ENCODE results near the gene SPOCK2. TPM values are rescaled to one million over a fixed set of nuclear protein-coding genes. Genes with fewer than 3 reads are reported as not detected.

SPOCK2 gene
- total RNA-seq, 4 donors from 2014 or later: 3.4 to 6.7 (median 5.3) TPM

- intact Hi-C loops (cut with DNase I; ENCODE audit: low total_unique reads): loop anchor here (2.0 kb wide), 1 partner anchor 210 kb away; no protein-coding TSS in a partner anchor
- ATAC-seq (peak in 1 of 2 donors; percentile 24), DNase-seq (no peak)
- in situ Hi-C loops (cut with MboI; ENCODE audit: low sequenced_read_pairs in 4 of 4): loop anchor here in 1 of 4 donors (25.0 kb wide), 1 partner anchor 211 kb away; no protein-coding TSS in a partner anchor
- Histone ChIP-seq H3K27me3 (no peaks in the 10 kb centered on the region), H3K4me3 (no peak overlapping the region), H3K4me1 (peaks cover 0 to 7% of the 10 kb centered on the region in 2 donors), H3K9me3 (no peaks in the 10 kb centered on the region), H3K36me3 (no peaks in the 10 kb centered on the region), H3K27ac (no peak overlapping the region)
- TF ChIP-seq CTCF (IDR thresholded peaks at IDR 0.05 in 4 of 5, conservative IDR thresholded peaks at IDR 0.05 in 1 of 5) (peak; percentile 28 to 47 (median 46)), POLR2A (IDR thresholded peaks at IDR 0.05) (no peak)
These were observed 38.0 kb upstream of the SPOCK2 start for GRCh38 chr10:72126184-72126871.

GRCh38 chr10:72124989-72125388, 36.6 kb upstream of the SPOCK2 start:
- Histone ChIP-seq H3K9me3 (no peaks in the 10 kb centered on the region), H3K36me3 (no peaks in the 10 kb centered on the region), H3K27ac (no peak overlapping the region), H3K27me3 (no peaks in the 10 kb centered on the region), H3K4me1 (peaks cover 0 to 7% of the 10 kb centered on the region in 2 donors), H3K4me3 (no peak overlapping the region)
- no peak for TF ChIP-seq CTCF (IDR thresholded peaks at IDR 0.05 in 4 of 5, conservative IDR thresholded peaks at IDR 0.05 in 1 of 5)
- no peak for TF ChIP-seq POLR2A (IDR thresholded peaks at IDR 0.05)
- no peak for ATAC-seq
- intact Hi-C loops (cut with DNase I; ENCODE audit: low total_unique reads): no loop called here
- no peak for DNase-seq
- in situ Hi-C loops (cut with MboI; ENCODE audit: low sequenced_read_pairs in 4 of 4): loop anchor here in 1 of 4 donors (25.0 kb wide), 1 partner anchor 212 kb away; no protein-coding TSS in a partner anchor

GRCh38 chr10:72124381-72124780, 36.0 kb upstream of the SPOCK2 start:
- no peaks in the 10 kb centered on the region for H3K9me3 ChIP-seq
- no peak overlapping the region for H3K4me3 ChIP-seq
- TF ChIP-seq CTCF (IDR thresholded peaks at IDR 0.05 in 4 of 5, conservative IDR thresholded peaks at IDR 0.05 in 1 of 5): no peak
- TF ChIP-seq POLR2A (IDR thresholded peaks at IDR 0.05): no peak
- no peak for DNase-seq
- ATAC-seq: no peak
- H3K4me1 ChIP-seq: peaks cover 0 to 7% of the 10 kb centered on the region in 2 donors
- no peak overlapping the region for H3K27ac ChIP-seq
- no peaks in the 10 kb centered on the region for H3K36me3 ChIP-seq
- H3K27me3 ChIP-seq: no peaks in the 10 kb centered on the region
- intact Hi-C loops (cut with DNase I; ENCODE audit: low total_unique reads): no loop called here
- in situ Hi-C loops (cut with MboI; ENCODE audit: low sequenced_read_pairs in 4 of 4): no loop called here

- TF ChIP-seq CTCF (IDR thresholded peaks at IDR 0.05 in 4 of 5, conservative IDR thresholded peaks at IDR 0.05 in 1 of 5): no peak
- no peak for TF ChIP-seq POLR2A (IDR thresholded peaks at IDR 0.05)
- in situ Hi-C loops (cut with MboI; ENCODE audit: low sequenced_read_pairs in 4 of 4): no loop called here
- intact Hi-C loops (cut with DNase I; ENCODE audit: low total_unique reads): no loop called here
- no peaks in the 10 kb centered on the region for H3K27me3 ChIP-seq
- DNase-seq: no peak
- H3K9me3 ChIP-seq: no peaks in the 10 kb centered on the region
- no peak overlapping the region for H3K4me3 ChIP-seq
- no peaks in the 10 kb centered on the region for H3K36me3 ChIP-seq
- peaks cover 0 to 7% of the 10 kb centered on the region in 2 donors for H3K4me1 ChIP-seq
- no peak overlapping the region for H3K27ac ChIP-seq
- no peak for ATAC-seq
These were observed 35.3 kb upstream of the SPOCK2 start for GRCh38 chr10:72123616-72124015.

All from gastrocnemius medialis (tissue), 4 donors.